GM18499 (cell line): ENCODE results near the gene MMP8.
"Not testable (repeated sequence)": the region's sequence is repeated elsewhere in the genome, so short reads cannot be mapped to it uniquely, and the experiment has no call there.

ENCODE experiments used
- ATAC-seq: cut with Tn5 transposase; IDR thresholded peaks from one replicate; pipeline ENCODE4 v1.9.1; 2021; ENCODE audit warnings: moderate number of reproducible peaks; ENCODE audit not compliant: insufficient read depth, unreplicated experiment

Gene MMP8

DNA sequence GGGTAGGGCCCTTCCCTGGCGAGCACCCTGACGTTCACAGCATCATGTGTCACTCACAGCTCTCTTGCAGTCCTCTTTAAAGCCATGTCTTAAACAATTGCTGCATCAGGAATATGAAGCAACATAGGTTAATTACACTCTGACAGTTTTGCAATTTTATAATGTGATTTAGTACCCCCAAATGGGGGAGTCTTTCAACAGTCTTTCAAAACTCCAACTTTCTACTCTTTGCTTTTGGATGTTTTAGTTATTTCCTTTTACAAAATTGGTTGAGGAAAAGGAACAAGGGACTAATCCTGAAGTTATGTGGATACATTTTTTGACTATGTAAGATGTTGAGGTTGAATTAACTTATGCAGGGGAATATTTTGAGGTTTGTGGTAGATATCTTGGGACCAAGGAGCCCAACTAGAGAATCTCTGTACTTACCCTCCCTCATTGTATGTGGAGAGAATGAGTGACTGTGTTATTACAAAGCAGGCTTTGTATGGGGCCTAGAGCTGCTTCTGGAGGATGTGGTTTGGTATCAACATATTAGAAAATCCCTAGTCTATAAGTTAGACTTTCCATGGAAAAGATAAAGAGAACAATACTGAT lies at the start of gene MMP8:
Gene MMP8, minus strand, starts transcription at position 51 of the 597 bp plus-strand sequence. CDS start 99 bp downstream, outside the sequence.
- ATAC-seq = no peak

DNA sequence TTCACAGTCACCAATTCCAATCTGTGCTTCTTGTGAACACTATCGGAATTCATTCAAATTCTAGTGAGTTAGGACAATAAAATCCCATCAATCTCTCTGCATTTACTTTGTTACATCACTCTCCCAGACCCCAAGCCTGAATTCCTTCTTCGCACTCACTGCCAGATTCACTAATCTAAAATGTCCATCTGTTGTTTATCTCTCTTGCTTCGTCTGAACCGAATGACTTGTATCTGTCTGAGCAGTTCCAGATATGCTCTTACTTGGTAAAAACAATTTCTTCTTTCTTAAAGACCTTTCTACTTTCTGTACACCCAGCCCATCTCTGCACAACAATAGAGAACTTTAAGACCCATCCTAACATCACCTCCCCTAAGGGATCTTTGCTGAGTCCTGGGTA lies 48.6 kb upstream of the MMP8 start:
- ATAC-seq = no peak

DNA sequence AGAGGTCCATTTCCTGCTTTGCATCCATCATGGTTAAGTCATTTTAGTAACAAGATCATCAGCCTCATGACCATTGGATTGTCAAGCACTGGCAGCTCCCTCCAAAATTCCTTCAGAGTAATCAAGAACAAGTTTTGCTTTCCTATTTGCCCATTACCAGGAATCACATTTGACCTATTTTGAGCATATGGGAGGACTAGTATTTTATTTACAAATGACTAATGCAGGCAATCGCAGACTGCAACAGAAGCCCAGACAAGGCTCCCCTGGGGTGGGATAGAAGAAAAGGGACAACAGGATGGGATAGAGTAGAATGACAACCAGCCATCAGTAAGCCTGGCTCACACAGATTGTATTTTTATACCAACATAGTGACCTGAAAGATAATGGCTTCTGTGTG lies 46.6 kb upstream of the MMP8 start:
- ATAC-seq = no peak

DNA sequence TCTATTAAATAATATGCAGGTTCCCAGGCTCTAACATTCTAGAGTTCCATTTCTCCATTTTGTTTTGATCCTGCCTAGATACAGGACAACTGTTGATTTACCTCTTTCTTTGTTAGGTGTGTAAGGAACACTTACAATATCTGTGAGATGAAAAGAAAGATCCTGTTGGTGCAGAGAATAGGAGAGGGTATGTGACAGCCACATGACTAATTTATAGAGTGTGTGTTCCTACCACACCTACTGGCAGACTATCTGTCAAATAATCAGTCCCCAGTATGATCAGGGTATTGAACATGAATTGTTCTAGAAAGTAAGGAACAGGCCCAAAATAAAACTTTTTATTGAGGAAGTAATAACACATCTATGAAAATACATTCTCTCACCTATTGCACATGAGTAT lies 45.4 kb upstream of the MMP8 start:
- ATAC-seq = no peak

DNA sequence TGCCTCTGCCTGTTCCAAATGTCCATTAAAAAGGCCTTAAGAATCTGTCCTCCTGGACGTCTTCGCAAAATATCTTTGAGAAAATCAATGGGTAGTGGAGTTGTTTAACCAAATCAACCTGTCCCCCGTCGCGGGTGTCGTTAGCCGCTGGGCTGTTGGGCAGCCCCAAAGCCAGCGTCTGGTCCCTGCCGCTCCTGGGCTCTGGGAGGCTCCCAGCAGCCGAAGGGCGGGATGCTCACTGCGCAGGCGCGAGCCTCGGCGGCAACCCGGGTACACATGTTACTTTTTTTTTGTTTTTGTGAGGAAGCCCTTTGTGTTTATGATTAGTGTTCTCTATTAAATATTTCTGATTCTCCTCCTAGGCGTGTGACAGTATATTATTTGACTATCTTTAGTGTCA lies 43.0 kb upstream of the MMP8 start:
- ATAC-seq = no peak

DNA sequence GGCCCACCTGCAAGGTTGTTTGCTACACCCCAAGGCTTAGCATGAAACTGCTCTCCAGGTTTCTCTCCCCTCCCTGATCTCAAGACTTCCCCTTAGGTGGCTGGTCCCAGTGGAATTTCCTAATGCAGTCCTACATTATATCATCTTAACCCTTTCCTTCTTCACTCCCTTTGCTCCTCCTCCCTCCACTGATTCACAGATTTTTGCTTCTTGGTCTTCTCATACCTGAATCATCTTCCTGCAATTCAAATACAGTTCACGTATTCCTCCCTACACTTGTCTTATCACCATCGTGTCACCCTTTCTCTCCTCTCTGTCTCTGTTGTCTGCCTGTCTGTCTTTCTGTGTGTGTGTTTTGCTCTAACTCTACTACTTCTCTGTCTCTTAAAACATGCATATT lies 38.7 kb upstream of the MMP8 start:
- no peak for ATAC-seq

DNA sequence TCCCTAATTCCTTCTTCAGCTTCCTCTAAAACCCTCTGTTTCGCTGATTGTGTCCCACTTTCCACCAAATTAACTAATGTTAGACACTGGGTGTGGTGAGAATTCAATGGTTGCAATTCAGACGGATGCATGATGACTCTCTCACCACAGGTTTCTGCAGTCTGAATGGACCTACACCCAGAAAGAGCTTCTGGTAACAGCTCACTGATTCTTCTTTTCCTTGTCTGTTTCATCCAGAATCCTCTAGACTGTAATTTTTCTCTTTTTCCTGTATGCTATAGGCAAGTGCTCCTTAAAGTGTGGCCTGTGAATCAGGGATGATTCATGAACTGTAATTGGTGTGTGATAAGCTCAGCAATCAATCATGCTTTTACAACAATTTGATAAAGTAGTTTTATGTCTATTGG lies 37.6 kb upstream of the MMP8 start:
- no peak for ATAC-seq

GRCh38 chr11:102761646-102762238 lies 37.0 kb upstream of the MMP8 start:
- ATAC-seq = no peak

- ATAC-seq = no peak
Observed at GRCh38 chr11:102760344-102761035, 35.7 kb upstream of the MMP8 start.

- ATAC-seq = no peak
Observed at GRCh38 chr11:102757823-102758549, 33.2 kb upstream of the MMP8 start.

- ATAC-seq = no peak
Observed at GRCh38 chr11:102753267-102753666, 28.5 kb upstream of the MMP8 start.

DNA sequence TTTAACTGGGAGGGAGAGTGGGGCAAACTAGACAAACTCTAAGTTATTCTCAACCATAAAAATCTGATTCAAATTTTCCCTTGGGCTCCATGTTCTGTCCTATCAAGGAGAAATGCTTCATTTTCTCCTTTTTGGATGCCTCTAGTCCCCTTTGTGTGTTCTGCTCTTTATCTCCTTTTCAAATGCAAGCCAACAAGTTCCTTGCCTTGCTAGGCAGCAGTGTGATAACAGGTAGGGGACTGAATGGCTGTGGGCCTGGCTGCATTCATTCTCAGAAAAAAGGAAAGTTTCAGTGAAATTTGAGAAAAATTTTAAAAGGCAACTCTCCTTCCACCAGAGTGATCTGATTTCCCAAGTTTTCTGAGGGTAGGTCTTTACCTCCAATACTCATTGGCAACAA lies 26.9 kb upstream of the MMP8 start:
- ATAC-seq = no peak

- ATAC-seq = no peak
Observed at GRCh38 chr11:102749101-102749722, 24.5 kb upstream of the MMP8 start.

GRCh38 chr11:102746746-102747578 lies 22.2 kb upstream of the MMP8 start:
- not testable (repeated sequence) for ATAC-seq

GRCh38 chr11:102734650-102735049 lies 9.9 kb upstream of the MMP8 start:
- no peak for ATAC-seq

- no peak for ATAC-seq
Observed at GRCh38 chr11:102733232-102733875, 8.6 kb upstream of the MMP8 start.

DNA sequence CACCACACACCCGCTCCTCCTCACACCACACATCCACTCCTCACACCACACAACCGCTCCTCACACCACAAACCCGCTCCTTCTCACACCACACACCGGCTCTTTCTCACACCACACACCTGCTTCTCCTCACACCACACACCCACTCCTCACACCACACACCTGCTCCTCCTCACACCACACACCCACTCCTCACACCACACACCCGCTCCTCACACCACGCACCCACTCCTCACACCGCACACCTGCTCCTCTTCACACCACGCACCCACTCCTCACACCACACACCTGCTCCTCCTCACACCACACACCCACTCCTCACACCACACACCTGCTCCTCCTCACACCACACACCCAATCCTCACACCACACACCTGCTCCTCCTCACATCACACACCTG lies 6.2 kb upstream of the MMP8 start:
- not testable (repeated sequence) for ATAC-seq

GRCh38 chr11:102729849-102730815 lies 5.4 kb upstream of the MMP8 start:
- ATAC-seq = no peak
